Hypothalamus (tissue), 51 donors: ENCODE data around the gene ARHGAP21.
"Not testable (repeated sequence)": the region's sequence is repeated elsewhere in the genome, so short reads cannot be mapped to it uniquely, and the experiment has no call there.

Source experiments
- DNase-seq, 51 donors: peaks; one replicate each; lab custom pipeline; 2025; lab: John Stamatoyannopoulos, UW

The ARHGAP21 gene

DNA sequence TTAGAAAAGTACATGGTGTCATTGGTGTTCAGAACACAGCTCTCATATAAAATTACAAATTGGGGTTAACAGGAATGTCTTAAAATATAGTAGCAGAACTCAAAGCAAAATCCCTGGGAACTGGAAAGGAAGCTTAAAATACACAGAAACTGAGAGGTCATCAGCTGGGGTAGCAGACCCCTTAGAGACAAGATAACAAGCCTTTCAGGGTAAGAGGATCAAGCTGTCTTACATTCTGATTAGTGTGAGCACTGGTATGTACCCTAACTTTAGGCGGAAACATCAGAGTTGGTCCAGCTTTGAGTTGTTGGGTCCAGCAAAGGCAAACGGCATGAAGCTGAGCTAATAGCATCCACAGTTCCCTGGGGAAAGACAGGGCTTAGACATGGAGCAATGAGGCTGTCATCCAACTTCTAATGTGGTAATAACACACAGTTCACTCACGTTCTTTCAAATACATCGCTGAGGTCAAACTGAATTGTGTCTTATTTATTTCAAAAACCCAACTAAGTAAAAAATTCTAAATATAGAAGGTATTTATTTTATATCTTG lies 32.6 kb downstream of the ARHGAP21 start:
- no peak for DNase-seq

DNA sequence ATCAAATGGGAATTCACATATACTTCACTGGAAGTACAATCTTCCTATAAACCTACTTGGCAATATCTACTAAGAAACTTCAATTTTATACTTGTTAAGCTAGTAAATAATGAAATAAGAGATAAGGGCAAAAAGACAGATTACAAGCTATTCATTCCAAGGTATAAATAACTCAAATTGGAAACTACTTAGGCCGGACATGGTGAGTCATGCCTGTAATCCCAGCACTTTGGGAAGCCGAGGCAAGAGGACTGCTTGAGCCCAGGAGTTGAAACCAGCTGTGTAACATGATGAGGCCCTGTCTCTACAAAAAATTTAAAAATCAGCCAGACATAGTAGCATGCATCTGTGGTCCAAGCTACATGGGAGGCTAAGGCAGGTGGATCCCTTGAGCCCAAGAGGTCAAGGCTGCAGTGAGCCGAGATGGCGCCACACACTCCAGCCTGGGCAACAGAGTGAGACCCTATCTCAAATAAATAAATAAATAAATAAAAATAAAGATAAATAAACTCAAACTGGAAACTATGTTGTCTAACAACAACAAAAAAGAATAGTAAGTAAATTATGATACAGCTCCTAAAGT lies 37.6 kb downstream of the ARHGAP21 start:
- no peak for DNase-seq

DNA sequence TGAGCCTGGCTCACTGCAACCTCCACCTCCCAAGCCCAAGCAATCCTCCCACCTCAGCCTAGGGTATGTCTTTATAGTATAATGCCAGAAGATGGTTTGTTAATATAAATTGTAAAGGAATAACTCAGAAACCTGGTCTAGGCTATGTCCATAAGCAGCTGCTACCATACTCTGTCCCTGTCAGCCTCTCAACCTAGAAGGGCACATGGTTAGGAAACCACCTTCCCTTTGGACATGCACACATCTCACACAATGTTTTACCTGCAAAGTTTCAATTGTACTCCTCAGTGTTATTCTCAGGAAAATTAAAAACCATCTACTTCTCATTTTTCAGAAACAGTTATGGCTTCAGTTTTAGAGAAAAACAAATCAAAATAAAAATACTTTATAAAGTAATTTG lies 40.1 kb downstream of the ARHGAP21 start:
- DNase-seq = no peak

DNA sequence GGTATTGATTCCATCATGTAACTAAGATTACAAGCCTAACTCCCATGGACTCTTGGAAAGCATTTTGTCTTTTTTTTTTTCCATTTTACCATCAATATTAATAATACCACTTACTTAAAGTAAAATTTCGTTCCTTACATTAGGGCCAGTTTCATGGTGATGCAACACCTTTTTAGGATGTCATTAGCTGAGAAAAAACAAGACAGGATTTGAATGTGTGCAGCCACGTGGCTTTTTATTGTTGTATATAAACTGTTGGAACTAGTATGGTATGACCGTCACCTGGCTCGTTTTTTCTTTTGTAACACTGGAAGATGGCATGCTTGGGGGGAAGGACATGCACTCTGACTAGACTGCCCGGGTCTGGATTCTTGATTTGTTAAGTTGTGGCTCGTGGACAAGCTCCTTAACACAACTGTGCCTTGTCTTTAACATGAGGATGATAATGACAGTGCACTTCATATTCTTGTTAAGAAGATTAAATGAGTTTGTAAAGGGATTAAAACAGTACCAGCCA lies 42.1 kb downstream of the ARHGAP21 start:
- no peak for DNase-seq

DNA sequence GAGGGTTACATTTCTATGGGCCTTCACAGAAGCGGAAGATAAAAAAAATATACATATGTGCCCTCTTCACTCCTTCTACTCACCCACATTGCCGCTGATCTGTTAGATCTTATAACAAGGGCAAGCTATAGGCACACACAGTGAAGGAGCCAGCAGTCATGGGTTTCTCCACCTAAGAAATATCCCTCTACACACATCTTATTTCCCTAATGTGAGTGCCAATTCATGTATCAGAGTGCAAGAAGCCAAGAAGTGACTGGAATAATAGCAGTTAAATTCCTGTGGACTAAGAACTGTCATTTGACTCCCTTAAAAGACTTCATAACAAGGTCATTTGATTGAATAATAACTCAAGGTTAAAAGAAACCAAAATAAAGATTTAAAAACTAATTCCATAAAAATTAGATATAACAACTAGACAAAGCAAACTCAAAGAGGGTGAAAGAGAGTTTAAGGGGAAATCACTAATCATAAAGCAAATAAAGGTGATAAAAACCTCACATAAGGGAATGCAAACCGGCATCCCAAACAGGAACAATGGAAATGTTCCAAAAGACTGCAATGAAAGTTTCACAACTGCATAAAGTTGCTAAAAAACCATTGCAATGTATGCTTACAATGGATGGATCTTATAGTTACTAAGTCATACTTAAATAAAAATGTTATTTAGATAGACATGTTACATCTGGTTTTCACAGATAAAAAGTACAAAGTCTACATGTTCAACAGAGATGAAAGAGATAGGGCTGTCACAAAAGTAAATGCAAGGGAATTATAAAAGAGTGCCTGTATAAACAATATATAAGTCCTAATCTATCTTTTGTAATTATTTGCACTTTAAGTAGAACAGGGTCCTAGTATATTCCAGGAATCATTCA lies 42.8 kb downstream of the ARHGAP21 start:
- DNase-seq = no peak

DNA sequence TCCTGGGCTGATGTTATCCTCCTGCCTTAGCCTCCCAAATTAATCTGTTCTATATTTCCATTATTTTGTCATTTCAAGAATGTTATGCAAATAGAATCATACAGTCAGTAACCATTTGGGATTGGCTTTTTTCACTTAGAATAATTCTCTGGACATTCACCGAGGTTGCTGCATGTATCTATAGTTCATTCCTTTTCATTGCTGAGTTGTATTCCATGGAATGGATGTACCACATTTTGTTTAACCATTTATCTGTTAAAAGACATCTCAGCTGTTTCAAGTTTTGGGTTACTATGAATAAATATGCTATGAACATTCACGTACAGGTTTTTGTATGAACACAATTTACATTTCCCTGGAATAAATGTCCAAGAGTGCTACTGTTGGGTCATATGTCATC lies 44.9 kb downstream of the ARHGAP21 start:
- DNase-seq = no peak

GRCh38 chr10:24674892-24675632 lies 48.6 kb downstream of the ARHGAP21 start:
- no peak for DNase-seq

DNA sequence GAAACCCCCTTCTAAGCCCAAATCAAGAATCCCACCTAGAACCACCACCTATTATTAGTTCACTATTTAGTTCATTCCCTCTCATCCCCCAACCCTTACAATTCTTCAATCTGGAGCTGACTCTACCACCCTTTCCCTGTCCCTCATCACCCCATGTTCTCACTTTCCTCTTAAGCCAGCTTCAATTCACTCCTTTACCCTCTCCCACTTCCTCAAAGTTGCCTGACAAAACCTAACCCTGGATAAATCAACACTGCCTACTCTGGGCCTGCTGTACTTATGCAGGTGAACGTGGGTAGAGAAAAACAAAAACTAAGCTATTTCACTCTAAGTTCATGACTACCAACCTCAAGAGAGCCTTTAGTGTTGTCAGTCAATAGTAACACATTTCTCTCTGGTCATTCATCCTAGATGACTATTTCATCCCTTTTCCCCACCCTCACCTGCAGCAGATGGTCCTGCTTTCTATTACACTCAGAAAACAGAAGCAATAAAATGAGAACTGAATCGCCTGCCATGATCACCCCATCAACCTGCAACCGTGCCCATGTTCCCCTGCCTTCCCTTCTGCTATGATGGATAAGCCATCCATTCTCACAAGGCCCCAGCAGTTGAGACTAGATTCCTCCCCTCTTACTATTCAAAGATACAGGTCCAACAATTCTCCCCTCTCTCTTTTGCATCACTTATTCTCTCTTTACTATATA lies 52.6 kb downstream of the ARHGAP21 start:
- DNase-seq = no peak

DNA sequence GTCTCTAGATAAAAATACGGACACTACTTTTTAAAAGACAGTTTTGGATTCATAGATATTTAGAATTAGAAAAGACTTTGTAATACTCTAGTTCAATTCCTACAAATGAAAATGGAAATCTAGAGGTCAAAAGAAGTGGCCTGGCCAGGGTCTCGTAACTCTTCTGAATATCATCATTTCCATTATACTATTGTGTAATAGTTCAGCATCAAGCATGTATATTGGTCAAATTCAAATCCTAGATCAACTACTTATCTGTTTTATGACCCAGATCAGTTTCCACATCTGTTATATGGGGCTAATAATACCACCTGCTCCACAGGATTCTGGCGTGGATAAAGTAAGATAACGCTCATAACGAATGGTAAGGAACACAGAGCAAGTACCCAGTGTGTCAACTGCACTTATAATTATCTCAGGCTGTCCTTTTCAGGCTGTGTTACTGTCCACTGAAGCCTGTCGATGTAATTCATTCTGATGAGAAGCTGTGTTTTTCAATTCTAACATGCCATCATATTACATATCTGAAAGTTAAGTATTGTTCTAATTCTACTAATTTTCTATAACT lies 54.3 kb downstream of the ARHGAP21 start:
- DNase-seq = no peak

DNA sequence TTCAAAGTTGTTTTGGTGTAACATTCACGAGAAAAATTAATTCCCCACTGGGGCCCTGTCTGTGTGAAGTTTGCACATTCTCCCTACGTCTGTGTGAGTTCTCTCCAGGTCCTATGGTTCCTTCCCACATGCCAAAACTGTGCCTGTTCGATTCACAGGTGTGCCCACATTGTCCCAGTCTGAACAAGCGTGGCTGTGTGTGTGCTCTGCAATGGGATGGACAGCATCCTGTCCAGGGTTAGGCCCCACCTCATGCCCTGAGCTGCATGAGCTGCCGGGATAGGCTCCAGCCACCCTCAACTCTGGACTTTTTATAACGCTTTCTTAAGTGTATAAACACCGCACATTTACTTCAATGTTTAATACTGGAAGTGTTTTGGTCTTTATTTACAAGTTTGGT lies 55.4 kb downstream of the ARHGAP21 start:
- no peak for DNase-seq

GRCh38 chr10:24664991-24665390 lies 58.7 kb downstream of the ARHGAP21 start:
- DNase-seq = no peak

DNA sequence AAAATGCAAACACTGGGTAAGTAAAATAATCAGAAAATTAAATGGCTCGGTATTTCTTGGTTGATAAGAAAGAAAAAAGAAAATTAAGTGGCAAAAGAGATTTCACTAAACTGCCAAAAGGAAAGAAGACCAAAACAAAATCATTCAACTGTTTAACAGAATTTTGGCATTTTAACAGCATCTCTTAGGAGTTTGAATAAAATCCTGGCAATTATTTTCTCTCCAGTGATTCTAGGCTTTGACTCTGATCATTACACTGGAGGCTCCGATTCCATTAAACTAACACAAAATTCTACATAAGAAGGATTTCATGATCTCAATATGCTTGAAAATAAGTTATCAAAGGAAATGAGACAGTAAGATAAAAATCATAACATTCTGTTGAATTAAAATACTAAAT lies 62.3 kb downstream of the ARHGAP21 start:
- no peak for DNase-seq

DNA sequence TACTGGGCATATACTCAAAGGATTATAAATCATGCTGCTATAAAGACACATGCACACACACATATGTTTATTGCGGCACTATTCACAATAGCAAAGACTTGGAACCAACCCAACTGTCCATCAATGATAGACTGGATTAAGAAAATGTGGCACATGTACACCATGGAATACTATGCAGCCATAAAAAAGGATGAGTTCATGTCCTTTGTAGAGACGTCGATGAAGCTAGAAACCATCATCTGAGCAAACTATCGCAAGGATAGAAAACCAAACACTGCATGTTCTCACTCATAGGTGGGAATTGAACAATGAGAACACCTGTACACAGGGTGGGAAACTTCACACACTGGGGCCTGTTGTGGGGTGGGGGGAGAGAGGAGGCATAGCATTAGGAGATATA lies 65.4 kb downstream of the ARHGAP21 start:
- not testable (repeated sequence) for DNase-seq

DNA sequence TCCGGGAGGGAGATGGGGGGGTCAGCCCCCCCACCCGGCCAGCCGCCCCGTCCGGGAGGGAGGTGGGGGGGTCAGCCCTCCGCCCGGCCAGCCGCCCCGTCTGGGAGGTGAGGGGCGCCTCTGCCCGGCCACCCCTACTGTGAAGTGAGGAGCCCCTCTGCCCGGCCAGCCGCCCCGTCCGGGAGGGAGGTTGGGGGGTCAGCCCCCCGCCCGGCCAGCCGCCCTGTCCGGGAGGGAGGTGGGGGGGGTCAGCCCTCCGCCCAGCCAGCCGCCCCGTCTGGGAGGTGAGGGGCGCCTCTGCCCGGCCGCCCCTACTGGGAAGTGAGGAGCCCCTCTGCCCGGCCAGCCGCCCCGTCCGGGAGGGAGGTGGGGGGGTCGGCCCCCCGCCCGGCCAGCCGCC lies 67.4 kb downstream of the ARHGAP21 start:
- not testable (repeated sequence) for DNase-seq

DNA sequence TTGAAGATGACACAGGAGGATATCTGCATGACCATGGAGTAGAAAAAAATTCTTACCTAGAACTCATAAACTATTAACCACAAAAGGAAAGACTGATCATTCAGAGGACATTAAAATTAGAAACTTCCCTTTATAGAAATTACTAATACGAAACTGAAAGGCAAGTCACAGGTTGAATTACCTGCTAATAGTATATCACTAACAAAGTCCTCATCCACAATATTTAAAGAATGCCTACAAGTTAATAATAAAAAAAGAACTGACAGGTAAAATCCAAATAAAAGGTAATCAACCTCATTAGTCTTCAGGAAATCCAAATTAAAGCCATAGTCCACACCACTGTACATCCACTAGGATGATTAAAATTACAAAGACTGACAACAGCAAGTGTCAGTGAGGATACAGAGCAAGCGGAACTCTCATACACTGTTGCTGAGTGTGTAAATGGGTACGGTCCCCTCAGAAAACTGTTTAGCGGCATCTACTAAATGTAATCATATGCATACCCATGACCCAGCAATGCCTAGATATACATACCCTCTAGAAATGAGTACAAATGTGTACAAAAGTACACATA lies 71.2 kb downstream of the ARHGAP21 start:
- no peak for DNase-seq

- DNase-seq = no peak
Measured at GRCh38 chr10:24651923-24652322, 71.8 kb downstream of the ARHGAP21 start.

DNA sequence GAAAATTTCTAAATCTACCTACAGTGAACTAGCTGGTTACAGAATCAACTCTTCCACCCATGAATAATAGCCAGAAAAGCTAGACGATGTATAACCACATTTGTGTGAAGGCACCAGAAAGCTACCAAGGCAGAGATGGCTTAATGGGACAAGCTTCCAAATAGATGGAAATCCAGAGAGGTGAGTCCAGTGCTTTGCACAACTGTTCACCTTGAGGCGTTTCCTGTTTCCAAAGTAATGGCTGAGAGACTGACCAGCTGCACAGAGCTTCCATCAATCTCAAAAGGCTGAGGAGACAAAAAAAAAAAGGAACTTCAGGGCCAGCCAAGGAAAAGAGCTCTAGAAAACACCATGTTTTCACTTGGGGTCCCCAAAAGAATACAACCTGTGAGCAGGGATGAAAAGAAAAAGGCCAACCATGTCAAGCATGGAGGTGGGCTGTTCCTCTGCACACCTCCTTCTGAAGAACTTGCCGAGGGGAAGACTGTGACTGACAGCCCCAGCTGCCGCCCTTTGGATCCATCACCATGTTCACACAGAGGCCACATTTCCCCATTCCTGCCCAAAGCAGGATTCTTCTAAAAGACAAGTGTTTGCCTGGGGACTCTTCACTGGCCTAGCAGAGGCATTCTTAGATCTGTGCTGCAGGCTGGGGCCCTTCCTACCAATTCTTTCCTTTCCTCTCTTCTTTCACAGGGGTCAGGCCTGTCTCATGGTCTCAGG lies 72.9 kb downstream of the ARHGAP21 start:
- no peak for DNase-seq

- DNase-seq = no peak
Measured at GRCh38 chr10:24645784-24646183, 77.9 kb downstream of the ARHGAP21 start.

DNA sequence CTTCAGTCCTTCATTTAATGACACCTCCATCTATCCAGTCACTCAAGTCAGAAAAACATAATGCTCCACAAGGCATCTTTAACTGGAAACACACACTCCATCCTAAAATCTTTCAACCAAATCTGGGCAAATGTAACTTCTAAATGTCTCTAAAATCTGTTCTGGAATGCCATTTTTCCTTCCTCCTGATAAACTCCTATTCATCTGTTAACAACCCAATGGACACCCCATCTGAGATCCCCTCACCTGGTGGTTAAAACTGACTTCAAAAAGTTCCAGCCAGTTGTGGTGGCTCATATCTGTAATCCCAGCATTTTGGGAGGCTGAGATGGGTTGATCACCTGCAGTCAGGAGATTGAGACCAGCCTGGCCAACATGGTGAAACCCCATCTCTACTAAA lies 78.7 kb downstream of the ARHGAP21 start:
- no peak for DNase-seq
